Measurements from ENCODE around the gene SH3BP1.

- no peak for TF ChIP-seq CTCF (IDR thresholded peaks at IDR 0.05)
- TF ChIP-seq POLR2A (IDR thresholded peaks at IDR 0.05): no peak
- no peak for TF ChIP-seq POLR2AphosphoS5 (IDR thresholded peaks at IDR 0.05)
Measured at GRCh38 chr22:37633089-37633624, 6.3 kb upstream of the SH3BP1 start.
